Measurements from ENCODE around the gene INPP5F.

Gene INPP5F

DNA sequence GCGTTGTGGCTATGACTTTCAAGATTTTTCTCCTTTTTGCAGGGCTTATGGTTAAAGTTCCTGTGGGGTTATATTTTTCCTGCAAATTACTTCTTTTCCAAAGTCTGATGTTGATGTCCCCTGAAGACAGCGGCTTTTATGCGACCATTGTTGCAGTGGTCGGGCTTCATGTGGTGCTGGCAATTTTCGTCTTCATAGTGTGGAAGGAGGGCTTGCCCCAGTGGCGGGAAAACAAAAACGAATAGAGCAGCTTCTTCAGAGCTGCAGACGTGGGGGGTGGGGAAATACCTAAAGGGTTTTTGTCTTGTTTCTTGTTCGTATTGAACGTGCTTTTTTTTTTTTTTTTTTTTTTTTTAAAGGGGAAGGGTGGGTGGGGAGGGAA is 93.0 kb downstream of the INPP5F start:
- H3K4me3 Mint-ChIP-seq, result no peak overlapping the region

DNA sequence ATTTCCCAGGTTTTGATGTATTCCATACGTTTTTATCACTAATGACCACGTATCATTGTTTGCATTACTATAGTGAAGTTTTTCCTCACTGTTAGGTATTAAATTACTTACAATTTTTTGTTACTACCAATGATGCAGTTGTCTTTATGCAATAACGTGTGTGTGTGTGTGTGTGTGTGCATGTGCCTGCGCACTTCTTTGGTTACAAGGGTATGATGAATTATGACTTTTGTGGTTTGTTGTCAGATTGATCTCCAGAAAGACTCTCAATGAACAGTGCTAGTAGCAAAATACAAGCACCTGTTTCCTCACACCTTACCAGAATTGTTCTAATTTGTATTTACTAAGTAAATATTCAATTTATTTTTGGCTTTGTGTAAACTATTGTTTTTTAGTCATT is 95.3 kb downstream of the INPP5F start:
- H3K9me3 Mint-ChIP-seq, result no peaks in the 10 kb centered on the region
- peaks cover 2% of the 10 kb centered on the region for H3K4me1 Mint-ChIP-seq (ENCODE audit: low read depth)
- no peaks in the 10 kb centered on the region for H3K27me3 Mint-ChIP-seq (ENCODE audit: low read depth)
- H3K4me3 Mint-ChIP-seq, result no peak overlapping the region
- H3K36me3 Mint-ChIP-seq (ENCODE audit: low read depth), result peaks cover 4% of the 10 kb centered on the region
- H3K27ac Mint-ChIP-seq, result no peak overlapping the region

More for the DNA sequence above, 93.0 kb downstream of the INPP5F start:
- H3K36me3 Mint-ChIP-seq (ENCODE audit: low read depth), result peaks cover 3% of the 10 kb centered on the region
- H3K9me3 Mint-ChIP-seq, result no peaks in the 10 kb centered on the region
- H3K4me1 Mint-ChIP-seq (ENCODE audit: low read depth), result peaks cover 4% of the 10 kb centered on the region
- no peaks in the 10 kb centered on the region for H3K27me3 Mint-ChIP-seq (ENCODE audit: low read depth)
- no peak overlapping the region for H3K27ac Mint-ChIP-seq

DNA sequence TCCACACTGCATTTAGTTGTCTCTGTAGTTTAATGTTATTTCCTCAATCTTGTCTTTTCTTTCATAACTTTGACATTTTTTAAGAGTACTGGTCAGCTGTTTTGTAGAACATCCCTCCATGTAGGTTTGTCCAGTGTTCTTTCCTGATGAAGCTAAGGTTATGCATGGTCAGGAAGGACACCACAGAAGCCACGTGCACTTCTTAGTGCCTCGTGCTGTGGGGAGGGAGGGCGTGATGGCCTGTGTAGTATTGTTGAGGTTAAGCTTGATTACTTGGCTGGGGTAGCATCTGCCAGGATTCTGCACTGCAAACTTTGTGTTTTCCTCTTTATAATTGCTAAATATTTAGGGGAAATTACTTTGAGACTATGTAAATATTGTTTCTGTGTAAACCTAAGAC is 98.4 kb downstream of the INPP5F start:
- Mint-ChIP-seq H3K27ac (no peak overlapping the region), H3K27me3 (ENCODE audit: low read depth) (no peaks in the 10 kb centered on the region), H3K9me3 (no peaks in the 10 kb centered on the region), H3K36me3 (ENCODE audit: low read depth) (peaks cover 15% of the 10 kb centered on the region), H3K4me1 (ENCODE audit: low read depth) (no peaks in the 10 kb centered on the region), H3K4me3 (no peak overlapping the region)

DNA sequence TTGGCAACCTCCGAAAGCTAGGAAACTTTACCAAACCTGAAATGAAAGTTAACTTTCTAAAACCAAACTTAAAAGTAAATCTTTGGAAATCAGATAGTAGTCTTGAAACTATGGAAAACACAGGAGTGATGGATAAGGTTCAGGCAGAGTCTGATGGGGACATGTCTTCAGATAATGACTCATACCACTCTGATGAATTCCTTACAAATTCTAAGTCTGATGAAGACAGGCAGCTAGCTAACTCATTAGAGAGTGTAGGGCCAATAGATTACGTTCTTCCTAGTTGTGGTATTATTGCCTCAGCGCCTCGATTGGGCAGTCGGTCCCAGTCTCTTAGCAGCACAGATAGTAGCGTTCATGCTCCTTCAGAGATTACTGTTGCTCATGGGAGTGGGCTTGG is 100.9 kb downstream of the INPP5F start:
- no peaks in the 10 kb centered on the region for H3K9me3 Mint-ChIP-seq
- no peaks in the 10 kb centered on the region for H3K27me3 Mint-ChIP-seq (ENCODE audit: low read depth)
- H3K4me1 Mint-ChIP-seq (ENCODE audit: low read depth), result no peaks in the 10 kb centered on the region
- no peak overlapping the region for H3K4me3 Mint-ChIP-seq
- no peak overlapping the region for H3K27ac Mint-ChIP-seq
- H3K36me3 Mint-ChIP-seq (ENCODE audit: low read depth), result peaks cover 23% of the 10 kb centered on the region

DNA sequence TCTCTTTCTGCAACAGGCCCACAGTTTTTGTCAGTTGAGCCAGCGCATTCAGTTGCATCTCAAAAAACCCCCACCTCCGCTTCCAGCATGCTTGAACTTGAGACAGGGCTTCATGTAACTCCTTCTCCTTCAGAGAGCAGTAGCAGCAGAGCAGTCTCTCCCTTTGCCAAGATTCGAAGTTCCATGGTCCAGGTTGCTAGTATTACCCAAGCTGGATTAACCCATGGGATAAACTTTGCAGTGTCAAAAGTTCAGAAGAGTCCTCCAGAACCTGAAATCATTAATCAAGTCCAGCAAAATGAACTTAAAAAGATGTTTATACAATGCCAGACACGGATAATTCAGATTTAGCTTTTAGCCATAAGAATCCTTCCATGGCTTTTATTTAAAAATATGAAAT is 101.6 kb downstream of the INPP5F start:
- peaks cover 29% of the 10 kb centered on the region for H3K36me3 Mint-ChIP-seq (ENCODE audit: low read depth)

DNA sequence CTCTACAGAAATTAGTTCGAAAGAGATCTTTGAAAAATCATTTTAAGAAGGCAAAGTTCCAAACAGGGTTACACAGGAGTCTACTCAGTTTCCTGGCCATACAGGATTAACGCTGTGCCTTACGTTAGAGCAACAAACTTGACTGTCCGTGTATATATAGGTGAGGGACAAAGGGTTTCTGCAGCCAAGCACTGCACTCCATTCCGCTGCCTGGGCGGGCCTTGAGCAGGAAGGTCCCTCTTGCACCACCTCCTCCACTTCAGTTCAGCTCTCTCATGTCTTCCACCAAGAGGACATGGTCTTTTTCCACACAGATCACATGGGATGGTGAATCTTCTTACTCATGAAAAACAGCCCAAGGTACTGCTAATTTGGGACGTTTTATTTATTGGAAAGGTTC is 103.6 kb downstream of the INPP5F start:
- no peaks in the 10 kb centered on the region for H3K27me3 Mint-ChIP-seq (ENCODE audit: low read depth)
- peaks cover 12% of the 10 kb centered on the region for H3K4me1 Mint-ChIP-seq (ENCODE audit: low read depth)
- H3K36me3 Mint-ChIP-seq (ENCODE audit: low read depth), result peaks cover 46% of the 10 kb centered on the region
- no peak overlapping the region for H3K27ac Mint-ChIP-seq
- no peak overlapping the region for H3K4me3 Mint-ChIP-seq
- no peaks in the 10 kb centered on the region for H3K9me3 Mint-ChIP-seq

More for the DNA sequence above, 101.6 kb downstream of the INPP5F start:
- no peak overlapping the region for H3K27ac Mint-ChIP-seq
- peaks cover 1% of the 10 kb centered on the region for H3K4me1 Mint-ChIP-seq (ENCODE audit: low read depth)
- no peak overlapping the region for H3K4me3 Mint-ChIP-seq
- H3K9me3 Mint-ChIP-seq, result no peaks in the 10 kb centered on the region
- H3K27me3 Mint-ChIP-seq (ENCODE audit: low read depth), result no peaks in the 10 kb centered on the region

DNA sequence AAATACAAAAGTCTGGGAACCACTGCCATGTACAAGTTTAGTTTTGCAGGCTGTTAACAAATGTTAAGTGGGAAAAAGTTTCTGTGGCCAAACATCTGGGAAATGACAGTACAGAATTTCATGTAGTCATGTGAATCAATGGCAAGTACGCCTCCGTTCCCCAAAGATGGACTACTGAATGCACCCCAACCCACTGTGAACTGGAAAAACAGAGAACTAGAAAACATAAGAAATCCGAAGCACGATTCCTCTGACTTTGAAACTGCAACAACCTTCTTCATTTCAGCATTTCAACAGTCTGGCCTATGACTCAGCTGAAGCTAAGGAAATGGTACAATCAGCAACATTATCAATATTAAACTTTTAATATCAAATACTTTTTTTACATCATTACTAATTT is 105.0 kb downstream of the INPP5F start:
- Mint-ChIP-seq H3K27ac (no peak overlapping the region), H3K27me3 (ENCODE audit: low read depth) (no peaks in the 10 kb centered on the region), H3K36me3 (ENCODE audit: low read depth) (peaks cover 52% of the 10 kb centered on the region), H3K4me3 (no peak overlapping the region), H3K4me1 (ENCODE audit: low read depth) (peaks cover 16% of the 10 kb centered on the region), H3K9me3 (no peaks in the 10 kb centered on the region)

DNA sequence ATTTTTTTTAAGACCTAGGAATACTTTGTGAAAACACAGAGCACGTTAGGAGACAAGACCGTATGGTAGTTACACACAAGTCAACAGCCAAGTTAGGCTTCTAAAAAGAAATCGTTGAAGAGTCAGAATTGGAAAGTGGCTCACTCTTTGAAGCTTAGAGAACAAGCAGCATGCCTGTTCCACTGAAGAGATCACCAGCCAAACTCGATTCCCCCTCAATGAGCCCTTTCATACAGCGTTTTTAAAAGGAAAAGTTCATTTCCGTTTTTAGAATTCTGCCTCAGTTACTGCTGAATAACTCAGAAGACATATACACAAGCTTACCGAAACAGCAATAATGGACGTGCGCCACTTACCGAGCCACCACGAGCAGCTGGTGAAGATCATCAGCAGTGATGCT is 105.8 kb downstream of the INPP5F start:
- Mint-ChIP-seq H3K27me3 (ENCODE audit: low read depth) (no peaks in the 10 kb centered on the region), H3K9me3 (no peaks in the 10 kb centered on the region), H3K36me3 (ENCODE audit: low read depth) (peaks cover 56% of the 10 kb centered on the region), H3K4me3 (no peak overlapping the region), H3K27ac (no peak overlapping the region), H3K4me1 (ENCODE audit: low read depth) (peaks cover 16% of the 10 kb centered on the region)

DNA sequence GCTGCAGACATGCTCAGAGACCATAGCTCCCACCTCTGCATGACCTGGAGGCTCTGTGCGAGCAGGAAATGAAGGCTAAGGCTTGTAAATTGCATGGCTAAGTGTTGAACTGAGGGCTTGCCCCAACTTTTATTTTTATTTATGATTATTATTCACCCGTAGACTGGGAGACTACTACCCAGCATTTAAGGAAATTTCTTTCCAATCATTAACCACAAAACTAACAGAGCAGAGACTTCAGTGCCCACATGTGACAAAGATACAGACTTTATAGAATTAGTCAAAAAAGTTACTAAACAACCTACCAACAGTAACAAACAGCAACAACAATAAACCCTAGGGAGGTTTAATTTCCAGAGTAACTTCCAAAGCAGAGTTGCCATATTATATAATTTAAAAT is 107.1 kb downstream of the INPP5F start:
- H3K27ac Mint-ChIP-seq, result no peak overlapping the region
- H3K36me3 Mint-ChIP-seq (ENCODE audit: low read depth), result peaks cover 64% of the 10 kb centered on the region
- no peaks in the 10 kb centered on the region for H3K27me3 Mint-ChIP-seq (ENCODE audit: low read depth)
- no peaks in the 10 kb centered on the region for H3K9me3 Mint-ChIP-seq
- no peak overlapping the region for H3K4me3 Mint-ChIP-seq
- peaks cover 18% of the 10 kb centered on the region for H3K4me1 Mint-ChIP-seq (ENCODE audit: low read depth)

DNA sequence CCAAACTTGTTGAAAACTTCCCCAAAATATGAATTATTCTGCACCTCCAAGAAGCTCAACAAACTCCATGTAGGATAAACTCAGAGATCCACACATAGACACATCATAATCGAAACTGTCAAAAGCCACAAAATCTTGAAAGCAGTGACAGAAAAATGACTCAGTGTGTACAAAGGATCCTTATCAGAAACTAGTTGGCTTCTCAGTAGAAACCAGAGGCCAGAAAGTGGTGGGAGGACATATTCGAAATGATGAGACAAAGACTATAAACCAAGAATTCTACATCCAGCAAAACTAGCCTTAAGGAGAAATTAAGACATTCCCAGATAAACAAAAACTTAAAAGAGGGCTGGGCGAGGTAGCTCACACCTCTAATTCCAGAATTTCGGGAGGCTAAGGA is 108.3 kb downstream of the INPP5F start:
- Mint-ChIP-seq H3K9me3 (no peaks in the 10 kb centered on the region), H3K27ac (peak overlapping the region; percentile 23), H3K4me1 (ENCODE audit: low read depth) (peaks cover 20% of the 10 kb centered on the region), H3K4me3 (peak overlapping the region; percentile 11), H3K36me3 (ENCODE audit: low read depth) (peaks cover 64% of the 10 kb centered on the region), H3K27me3 (ENCODE audit: low read depth) (no peaks in the 10 kb centered on the region)

DNA sequence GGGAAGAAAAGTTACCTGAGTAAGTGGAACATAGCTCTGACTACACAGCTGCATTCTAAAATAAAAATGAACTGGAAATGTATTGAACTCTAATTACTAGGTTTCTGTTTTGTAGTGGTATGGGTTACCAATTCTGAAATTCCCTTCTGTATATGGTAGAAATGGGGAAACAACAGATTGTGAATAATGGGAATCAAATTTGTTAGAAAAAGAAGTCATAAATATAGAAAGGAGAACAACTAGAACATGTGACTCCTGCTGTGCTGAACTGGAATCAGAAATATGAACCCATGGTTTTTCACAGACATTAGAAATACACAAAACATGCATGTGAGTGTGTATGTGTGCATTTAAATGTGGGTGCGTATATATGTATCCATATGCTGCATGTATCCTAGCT is 119.8 kb downstream of the INPP5F start:
- Mint-ChIP-seq H3K4me3 (no peak overlapping the region), H3K27me3 (ENCODE audit: low read depth) (no peaks in the 10 kb centered on the region), H3K36me3 (ENCODE audit: low read depth) (peaks cover 55% of the 10 kb centered on the region), H3K27ac (no peak overlapping the region), H3K4me1 (ENCODE audit: low read depth) (peaks cover 7% of the 10 kb centered on the region), H3K9me3 (no peaks in the 10 kb centered on the region)

DNA sequence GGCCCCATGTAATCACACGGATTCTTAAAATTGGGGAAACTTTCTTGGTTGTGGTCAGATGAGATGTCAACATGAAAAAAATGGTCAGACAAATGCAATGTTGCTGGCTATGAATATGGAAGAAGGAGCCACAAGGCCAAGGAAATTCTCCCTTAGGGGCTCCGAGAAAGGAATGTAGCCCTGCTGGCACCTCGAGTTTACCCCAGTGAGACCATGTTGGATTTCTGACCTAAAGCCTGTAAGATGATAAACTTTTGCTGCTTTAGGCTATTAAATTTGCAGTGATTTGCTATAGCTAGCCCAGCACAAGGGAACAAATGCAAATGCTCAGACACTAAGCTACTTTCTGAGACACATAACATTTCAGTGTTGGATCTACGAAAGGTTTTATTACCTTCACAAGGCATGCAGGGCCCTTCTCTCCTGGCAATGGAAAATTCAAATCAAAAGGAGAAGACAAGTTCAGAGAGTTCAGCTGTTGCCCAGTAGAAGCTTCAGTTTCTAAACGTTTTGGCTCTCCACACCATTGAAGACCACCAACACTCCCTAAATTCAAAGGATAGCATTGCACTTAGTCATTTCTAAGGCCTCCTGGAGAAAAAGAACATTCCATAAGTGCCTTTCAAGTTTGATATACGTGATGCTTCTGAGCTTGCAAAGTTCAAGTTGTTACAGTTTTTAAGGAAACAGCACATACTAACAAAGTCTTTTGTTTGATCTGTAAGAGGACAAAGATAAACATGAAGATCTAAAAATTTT is 123.4 kb downstream of the INPP5F start:
- Mint-ChIP-seq H3K4me3 (no peak overlapping the region), H3K4me1 (ENCODE audit: low read depth) (peaks cover 4% of the 10 kb centered on the region), H3K27me3 (ENCODE audit: low read depth) (no peaks in the 10 kb centered on the region), H3K36me3 (ENCODE audit: low read depth) (peaks cover 44% of the 10 kb centered on the region), H3K27ac (no peak overlapping the region), H3K9me3 (no peaks in the 10 kb centered on the region)

DNA sequence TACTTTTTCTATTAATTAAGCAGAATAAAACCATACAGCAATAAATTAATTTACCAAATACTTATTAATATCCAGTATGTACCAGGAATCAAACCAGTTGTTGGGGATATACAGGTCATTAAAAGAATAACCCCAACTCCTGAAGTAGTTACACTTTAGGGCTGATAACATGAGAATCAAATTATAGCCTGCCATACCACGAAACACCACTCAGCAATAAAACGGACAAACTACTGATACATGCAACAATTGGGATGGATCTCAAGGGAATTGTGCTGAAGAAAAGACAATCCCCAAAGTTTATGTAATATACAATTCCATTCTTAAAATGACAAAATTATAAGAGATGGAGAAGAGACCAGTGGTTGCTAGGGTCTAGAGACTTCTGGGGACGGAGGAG is 124.1 kb downstream of the INPP5F start:
- Mint-ChIP-seq H3K4me3 (no peak overlapping the region), H3K27me3 (ENCODE audit: low read depth) (no peaks in the 10 kb centered on the region), H3K4me1 (ENCODE audit: low read depth) (peaks cover 5% of the 10 kb centered on the region), H3K9me3 (no peaks in the 10 kb centered on the region), H3K27ac (no peak overlapping the region), H3K36me3 (ENCODE audit: low read depth) (peaks cover 39% of the 10 kb centered on the region)

DNA sequence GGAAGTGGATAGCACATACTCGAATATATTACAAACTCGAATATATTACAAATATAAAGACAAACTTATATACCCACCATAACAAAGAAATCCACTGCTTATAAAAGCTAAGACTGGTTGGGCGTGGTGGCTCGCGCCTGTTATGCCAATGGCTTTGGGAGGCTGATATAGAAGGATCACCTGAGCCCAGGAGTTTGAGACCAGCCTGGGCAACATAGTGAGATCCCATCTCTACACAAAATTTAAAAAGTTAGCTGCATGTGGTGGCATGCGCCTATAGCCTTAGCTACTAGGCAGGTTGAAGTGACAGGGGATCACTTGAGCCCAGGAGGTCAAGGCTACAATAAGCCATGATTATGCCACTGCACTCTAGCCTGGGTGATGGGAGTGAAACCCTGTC is 126.4 kb downstream of the INPP5F start:
- Mint-ChIP-seq H3K9me3 (no peaks in the 10 kb centered on the region), H3K4me1 (ENCODE audit: low read depth) (peaks cover 2% of the 10 kb centered on the region), H3K27ac (no peak overlapping the region), H3K4me3 (no peak overlapping the region), H3K36me3 (ENCODE audit: low read depth) (peaks cover 32% of the 10 kb centered on the region), H3K27me3 (ENCODE audit: low read depth) (no peaks in the 10 kb centered on the region)

DNA sequence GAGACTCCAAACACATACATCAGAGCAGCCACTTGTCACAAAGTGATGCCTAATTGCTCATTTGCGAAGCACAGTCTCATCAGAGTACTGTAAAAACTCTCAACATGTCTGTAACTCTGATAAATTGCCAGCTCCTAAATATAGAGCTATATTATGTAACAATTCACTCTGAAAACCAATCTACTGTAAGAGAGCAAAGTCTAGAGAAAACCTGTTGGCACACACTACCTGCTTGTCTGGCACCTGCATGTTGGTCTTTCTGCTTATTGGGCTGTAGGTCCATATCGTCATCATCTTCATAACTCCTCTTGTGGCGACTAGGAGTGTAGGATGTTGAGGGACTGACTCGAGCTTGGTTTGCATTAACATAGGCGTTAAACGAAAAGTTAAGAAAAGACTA is 127.0 kb downstream of the INPP5F start:
- Mint-ChIP-seq H3K27me3 (ENCODE audit: low read depth) (no peaks in the 10 kb centered on the region), H3K9me3 (no peaks in the 10 kb centered on the region), H3K4me3 (no peak overlapping the region), H3K27ac (no peak overlapping the region), H3K36me3 (ENCODE audit: low read depth) (peaks cover 33% of the 10 kb centered on the region), H3K4me1 (ENCODE audit: low read depth) (peaks cover 2% of the 10 kb centered on the region)

DNA sequence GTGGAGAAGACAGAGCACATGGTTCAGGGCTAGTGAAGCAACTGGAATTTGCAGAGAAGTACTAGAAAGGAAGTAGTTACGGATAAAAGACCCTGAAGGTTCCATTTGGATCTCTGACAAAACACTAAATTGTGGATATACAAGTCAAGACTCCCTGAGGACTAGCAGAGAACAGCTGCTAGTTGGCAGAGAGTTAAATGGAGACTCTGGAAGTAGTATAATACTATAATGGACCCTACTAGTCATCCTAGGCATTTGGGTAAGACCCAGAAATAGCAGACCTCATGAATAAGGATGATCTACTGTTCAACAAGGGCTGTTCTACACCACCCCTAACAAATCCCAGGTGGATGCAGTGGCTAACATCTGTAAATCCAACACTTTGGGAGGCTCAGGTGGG is 127.7 kb downstream of the INPP5F start:
- no peaks in the 10 kb centered on the region for H3K27me3 Mint-ChIP-seq (ENCODE audit: low read depth)
- H3K4me3 Mint-ChIP-seq, result no peak overlapping the region
- peaks cover 2% of the 10 kb centered on the region for H3K4me1 Mint-ChIP-seq (ENCODE audit: low read depth)
- H3K9me3 Mint-ChIP-seq, result no peaks in the 10 kb centered on the region
- H3K36me3 Mint-ChIP-seq (ENCODE audit: low read depth), result peaks cover 31% of the 10 kb centered on the region
- no peak overlapping the region for H3K27ac Mint-ChIP-seq
